IMR-90 (cell line): ENCODE data around the gene FNDC11. TPM values are rescaled to one million over a fixed set of nuclear protein-coding genes. Genes with fewer than 3 reads are reported as not detected.

ENCODE experiments used
- ATAC-seq: fragments of 200-7000 bp; cut with Tn5 transposase; 2 replicates; pipeline ENCODE4 v1.9.1; 2020; ENCODE audit warnings: low read depth, mild to moderate bottlenecking, moderate library complexity
- BruUV-seq: library from RNA; stranded (reverse); fragments of 400-500 nt; replicated peaks from 2 replicates; lab custom pipeline; 2021; lab: Mats Ljungman, UMichigan
- CTCF ChIA-PET: fragments of 300-600 bp; formaldehyde crosslinking; extraction: SDS; loops from one replicate; lab custom pipeline; 2021; ENCODE audit warnings: antibody characterized with exemption; lab: Yijun Ruan, JAX
- POLR2A ChIA-PET: fragments of 300-600 bp; sonication (Branson Sonifier 250); formaldehyde crosslinking; loops from one replicate; lab custom pipeline; 2022; ENCODE audit warnings: antibody characterized with exemption; ENCODE audit not compliant: unreplicated experiment; lab: Charles Lee
- DNase-seq: peaks from one replicate; pipeline ENCODE4 v3.0.0; 2013
- H2AFZ ChIP-seq: replicated peaks from 2 replicates; pipeline ENCODE3; 2013; ENCODE audit warnings: low read length, mild to moderate bottlenecking; ENCODE audit not compliant: poor library complexity
- H2AK5ac ChIP-seq: 2 replicates; pipeline ENCODE4 v1.6.1; 2013; ENCODE audit warnings: low read depth, low read length, inconsistent platforms
- H2AK9ac ChIP-seq: replicated peaks from 2 replicates; pipeline ENCODE3; 2013; ENCODE audit warnings: mild to moderate bottlenecking, low read depth, low read length, moderate library complexity; ENCODE audit not compliant: poor library complexity
- H2BK120ac ChIP-seq: 2 replicates; pipeline ENCODE4 v1.6.1; 2013; ENCODE audit warnings: low read depth, low read length, inconsistent platforms
- H2BK15ac ChIP-seq: 3 replicates; pipeline ENCODE4 v1.6.1; 2013; ENCODE audit warnings: low read depth, low read length, inconsistent platforms
- H2BK20ac ChIP-seq: 2 replicates; pipeline ENCODE4 v1.6.1; 2013; ENCODE audit warnings: low read depth, mild to moderate bottlenecking, inconsistent platforms, low read length, moderate library complexity
- H2BK5ac ChIP-seq: 2 replicates; pipeline ENCODE4 v1.6.1; 2013; ENCODE audit warnings: mild to moderate bottlenecking, low read depth, low read length, inconsistent platforms; ENCODE audit not compliant: poor library complexity, severe bottlenecking
- H3K14ac ChIP-seq: replicated peaks from 2 replicates; pipeline ENCODE4 v1.6.1; 2013; ENCODE audit warnings: low read depth, low read length, inconsistent platforms
- H3K18ac ChIP-seq: 2 replicates; pipeline ENCODE4 v1.6.1; 2013; ENCODE audit warnings: low read depth, low read length, control low read depth
- H3K23ac ChIP-seq: 2 replicates; pipeline ENCODE4 v1.6.1; 2013; ENCODE audit warnings: low read depth, low read length, inconsistent platforms
- H3K27ac ChIP-seq: 2 replicates; pipeline ENCODE4 v1.5.1; 2013; ENCODE audit warnings: mild to moderate bottlenecking, control low read depth, low read length; ENCODE audit not compliant: insufficient read depth
- H3K27me3 ChIP-seq: 2 replicates; pipeline ENCODE4 v1.6.1; 2013; ENCODE audit warnings: low read length; ENCODE audit not compliant: control insufficient read depth, insufficient read depth
- H3K36me3 ChIP-seq: 2 replicates; pipeline ENCODE4 v1.6.1; 2013; ENCODE audit warnings: low read length, mixed read lengths; ENCODE audit not compliant: control insufficient read depth, insufficient read depth
- H3K4ac ChIP-seq: 2 replicates; pipeline ENCODE4 v1.6.1; 2013; ENCODE audit warnings: low read depth, low read length, inconsistent platforms
- H3K4me1 ChIP-seq: 2 replicates; pipeline ENCODE4 v1.6.1; 2013; ENCODE audit warnings: low read length, mixed read lengths; ENCODE audit not compliant: control insufficient read depth, insufficient read depth
- H3K4me2 ChIP-seq: 2 replicates; pipeline ENCODE4 v1.6.1; 2013; ENCODE audit warnings: low read depth, mild to moderate bottlenecking, control low read depth, low read length, moderate library complexity
- H3K4me3 ChIP-seq: 2 replicates; pipeline ENCODE4 v1.5.1; 2013; ENCODE audit warnings: low read depth, mild to moderate bottlenecking, control low read depth, low read length, moderate library complexity; ENCODE audit not compliant: insufficient read depth
- H3K56ac ChIP-seq: 2 replicates; pipeline ENCODE4 v1.6.1; 2013; ENCODE audit warnings: low read length, inconsistent platforms; ENCODE audit not compliant: insufficient read depth; ENCODE audit errors: extremely low read depth
- H3K79me1 ChIP-seq, 2 experiments: 2 replicates each; pipeline ENCODE4 v1.6.1; 2013; ENCODE audit warnings: low read length in 2 of 2, inconsistent platforms in 1 of 2, low read depth in 1 of 2
- H3K9ac ChIP-seq: 2 replicates; pipeline ENCODE4 v1.6.1; 2013; ENCODE audit warnings: low read depth, low read length, control low read depth
- H3K9me1 ChIP-seq: 2 replicates; pipeline ENCODE4 v1.6.1; 2013; ENCODE audit warnings: low read length, inconsistent platforms; ENCODE audit not compliant: insufficient read depth
- H3K9me3 ChIP-seq: 2 replicates; pipeline ENCODE4 v1.6.1; 2013; ENCODE audit warnings: low read length; ENCODE audit not compliant: control insufficient read depth, insufficient read depth
- H4K20me1 ChIP-seq: 2 replicates; pipeline ENCODE4 v1.6.1; 2013; ENCODE audit warnings: low read length, inconsistent platforms; ENCODE audit not compliant: insufficient read depth
- H4K5ac ChIP-seq: 2 replicates; pipeline ENCODE4 v1.6.1; 2013; ENCODE audit warnings: mild to moderate bottlenecking, low read depth, low read length, control low read depth
- H4K8ac ChIP-seq, 2 experiments: 2 replicates each; pipeline ENCODE4 v1.6.1; 2013; ENCODE audit warnings: low read depth in 2 of 2, low read length in 2 of 2, control low read depth in 1 of 2, inconsistent platforms in 1 of 2
- H4K91ac ChIP-seq: 2 replicates; pipeline ENCODE4 v1.6.1; 2013; ENCODE audit warnings: low read depth, low read length, inconsistent platforms; ENCODE audit not compliant: insufficient read depth
- BHLHE40 ChIP-seq: fragments of 150-350 bp; IDR thresholded peaks from 2 replicates; pipeline ENCODE4 v1.6.1; 2016; ENCODE audit warnings: mild to moderate bottlenecking, low read depth, low read length
- CEBPB ChIP-seq: IDR thresholded peaks from 2 replicates; pipeline ENCODE4 v1.6.1; 2012; ENCODE audit warnings: low read depth, low read length, improper control_type of control experiment
- CHD1 ChIP-seq: IDR thresholded peaks from 2 replicates; pipeline ENCODE4 v1.6.1; 2012; ENCODE audit warnings: low read depth, low read length, improper control_type of control experiment
- FOS ChIP-seq: fragments of 150-350 bp; IDR thresholded peaks from 2 replicates; pipeline ENCODE4 v1.6.1; 2016; ENCODE audit warnings: low read depth, low read length
- MAFK ChIP-seq: IDR thresholded peaks from 2 replicates; pipeline ENCODE4 v1.6.1; 2012; ENCODE audit warnings: low read depth, low read length, improper control_type of control experiment
- MAZ ChIP-seq: IDR thresholded peaks from 2 replicates; pipeline ENCODE4 v1.6.1; 2012; ENCODE audit warnings: low read depth, mild to moderate bottlenecking, low read length, improper control_type of control experiment, moderate library complexity, borderline replicate concordance
- MXI1 ChIP-seq: IDR thresholded peaks from 2 replicates; pipeline ENCODE4 v1.6.1; 2012; ENCODE audit warnings: low read depth, mild to moderate bottlenecking, low read length, moderate library complexity, borderline replicate concordance
- NFE2L2 ChIP-seq: fragments of 150-350 bp; IDR thresholded peaks from 2 replicates; pipeline ENCODE4 v1.6.1; 2016; ENCODE audit warnings: low read depth, mild to moderate bottlenecking, low read length
- POLR2A ChIP-seq: IDR thresholded peaks from 2 replicates; pipeline ENCODE4 v1.6.1; 2012; ENCODE audit warnings: mild to moderate bottlenecking, low read depth, low read length
- RAD21 ChIP-seq: IDR thresholded peaks from 2 replicates; pipeline ENCODE4 v1.6.1; 2012; ENCODE audit warnings: low read length, improper control_type of control experiment
- RCOR1 ChIP-seq: IDR thresholded peaks from 2 replicates; pipeline ENCODE4 v1.6.1; 2012; ENCODE audit warnings: mild to moderate bottlenecking, low read length, improper control_type of control experiment; ENCODE audit not compliant: insufficient replicate concordance
- SMC3 ChIP-seq: fragments of 150-350 bp; IDR thresholded peaks from 2 replicates; pipeline ENCODE4 v1.6.1; 2016; ENCODE audit warnings: low read depth, mild to moderate bottlenecking, antibody characterized with exemption, low read length, moderate library complexity
- WGBS, 2 experiments: methylation state at CpG; one replicate each; pipeline versions ENCODE4 v1.1.5 to v1.1.7; 2013; ENCODE audit warnings: missing lambda C conversion rate in 2 of 2; ENCODE audit not compliant: insufficient read length in 1 of 2; ENCODE audit errors: extremely low coverage in 2 of 2; 5-methylcytosine and 5-hydroxymethylcytosine counted together
- dilution Hi-C: fragments of 300-500 bp; cut with HindIII; formaldehyde crosslinking; loops from one replicate; pipeline ENCODE4 v1.14.3; 2018; ENCODE audit warnings: low sequenced_read_pairs; ENCODE audit not compliant: unreplicated experiment
- in situ Hi-C: fragments of 300-500 bp; cut with MboI; formaldehyde crosslinking; loops from 3 replicates; pipeline ENCODE4 v1.14.3; 2019; ENCODE audit warnings: low sequenced_read_pairs, inconsistent platforms, mixed read lengths
- intact Hi-C: fragments of 100-400 bp; cut with micrococcal nuclease; formaldehyde crosslinking; loops from 2 replicates; pipeline ENCODE4 v1.10.0; 2022
- polyA plus RNA-seq, 3 experiments: library from polyadenylated mRNA; depleted of rRNA; stranded (reverse); fragments of >200 nt; gene quantifications; 2 replicates each; pipeline ENCODE4 v1.2.3, GENCODE V29; 2012; ENCODE audit warnings: low replicate concordance in 1 of 3
- total RNA-seq: library from RNA; depleted of rRNA; stranded (reverse); fragments of >200 nt; gene quantifications from 2 replicates; pipeline ENCODE4 v1.2.3, GENCODE V29; 2012
- TF ChIP-seq, protein P1 (sequence below): conservative IDR thresholded peaks from 2 replicates; pipeline ENCODE4 v1.5.1; 2012; ENCODE audit warnings: mild to moderate bottlenecking, low read depth, low read length, improper control_type of control experiment
- TF ChIP-seq, protein P2 (sequence below): fragments of 150-350 bp; IDR thresholded peaks from 2 replicates; pipeline ENCODE4 v1.6.1; 2016; ENCODE audit warnings: low read depth, mild to moderate bottlenecking, low read length, moderate library complexity, borderline replicate concordance

FNDC11 gene
- total and polyA plus RNA-seq, 2 of the 4 experiments (the other 2 are of a cell fraction) = 0.36 to 1.0 TPM

GRCh38 chr20:63545814-63546213 lies 8.1 kb upstream of the FNDC11 start:
- no peak overlapping the region for H2AFZ ChIP-seq
- dilution Hi-C loops (no loop called here), in situ Hi-C loops (no loop called here), intact Hi-C loops (no loop called here)
- no peak overlapping the region for H4K91ac ChIP-seq
- H2BK5ac ChIP-seq = no peak overlapping the region
- no peaks in the 10 kb centered on the region for H4K20me1 ChIP-seq
- no peak overlapping the region for H3K4me3 ChIP-seq
- no peak overlapping the region for H3K4me2 ChIP-seq
- no peak overlapping the region for H2AK5ac ChIP-seq
- no peak overlapping the region for H2AK9ac ChIP-seq
- DNase-seq (no peak), ATAC-seq (no peak)
- H3K9me3 ChIP-seq = no peaks in the 10 kb centered on the region
- ChIA-PET CTCF (no interaction called here), POLR2A (interaction anchor here (0.5 kb wide), 1 partner anchor 313 kb away, joined by 3 read pairs; no protein-coding TSS in a partner anchor)
- no peak overlapping the region for H2BK20ac ChIP-seq
- no peaks in the 10 kb centered on the region for H3K79me1 ChIP-seq
- no peak overlapping the region for H4K5ac ChIP-seq
- no peak overlapping the region for H3K23ac ChIP-seq
- H2BK120ac ChIP-seq = no peak overlapping the region
- H3K27me3 ChIP-seq = peaks cover 40% of the 10 kb centered on the region
- no peak overlapping the region for H3K27ac ChIP-seq
- H3K4me1 ChIP-seq = no peaks in the 10 kb centered on the region
- no peaks in the 10 kb centered on the region for H3K36me3 ChIP-seq
- no peak overlapping the region for H2BK15ac ChIP-seq
- no TSS peak for BruUV-seq
- H3K56ac ChIP-seq = no peak overlapping the region
- H4K8ac ChIP-seq = no peak overlapping the region
- no peak overlapping the region for H3K4ac ChIP-seq
- WGBS, 2 experiments = no CpG with 5 or more reads among the region's 6 CpGs
- TF ChIP-seq CHD1 = no peak
- TF ChIP-seq MXI1 = no peak
- TF ChIP-seq RCOR1 = no peak
- TF ChIP-seq POLR2A = no peak
- TF ChIP-seq, protein P1, sequence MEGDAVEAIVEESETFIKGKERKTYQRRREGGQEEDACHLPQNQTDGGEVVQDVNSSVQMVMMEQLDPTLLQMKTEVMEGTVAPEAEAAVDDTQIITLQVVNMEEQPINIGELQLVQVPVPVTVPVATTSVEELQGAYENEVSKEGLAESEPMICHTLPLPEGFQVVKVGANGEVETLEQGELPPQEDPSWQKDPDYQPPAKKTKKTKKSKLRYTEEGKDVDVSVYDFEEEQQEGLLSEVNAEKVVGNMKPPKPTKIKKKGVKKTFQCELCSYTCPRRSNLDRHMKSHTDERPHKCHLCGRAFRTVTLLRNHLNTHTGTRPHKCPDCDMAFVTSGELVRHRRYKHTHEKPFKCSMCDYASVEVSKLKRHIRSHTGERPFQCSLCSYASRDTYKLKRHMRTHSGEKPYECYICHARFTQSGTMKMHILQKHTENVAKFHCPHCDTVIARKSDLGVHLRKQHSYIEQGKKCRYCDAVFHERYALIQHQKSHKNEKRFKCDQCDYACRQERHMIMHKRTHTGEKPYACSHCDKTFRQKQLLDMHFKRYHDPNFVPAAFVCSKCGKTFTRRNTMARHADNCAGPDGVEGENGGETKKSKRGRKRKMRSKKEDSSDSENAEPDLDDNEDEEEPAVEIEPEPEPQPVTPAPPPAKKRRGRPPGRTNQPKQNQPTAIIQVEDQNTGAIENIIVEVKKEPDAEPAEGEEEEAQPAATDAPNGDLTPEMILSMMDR = no peak
- TF ChIP-seq, protein P2, sequence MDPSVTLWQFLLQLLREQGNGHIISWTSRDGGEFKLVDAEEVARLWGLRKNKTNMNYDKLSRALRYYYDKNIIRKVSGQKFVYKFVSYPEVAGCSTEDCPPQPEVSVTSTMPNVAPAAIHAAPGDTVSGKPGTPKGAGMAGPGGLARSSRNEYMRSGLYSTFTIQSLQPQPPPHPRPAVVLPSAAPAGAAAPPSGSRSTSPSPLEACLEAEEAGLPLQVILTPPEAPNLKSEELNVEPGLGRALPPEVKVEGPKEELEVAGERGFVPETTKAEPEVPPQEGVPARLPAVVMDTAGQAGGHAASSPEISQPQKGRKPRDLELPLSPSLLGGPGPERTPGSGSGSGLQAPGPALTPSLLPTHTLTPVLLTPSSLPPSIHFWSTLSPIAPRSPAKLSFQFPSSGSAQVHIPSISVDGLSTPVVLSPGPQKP = no peak
- no peak for TF ChIP-seq MAZ
- no peak for TF ChIP-seq NFE2L2
- TF ChIP-seq MAFK = no peak
- TF ChIP-seq CEBPB = no peak
- TF ChIP-seq SMC3 = no peak
- TF ChIP-seq FOS = no peak
- TF ChIP-seq RAD21 = no peak
- no peak for TF ChIP-seq BHLHE40
- H3K9ac ChIP-seq = no peak overlapping the region
- H3K9me1 ChIP-seq = no peaks in the 10 kb centered on the region
- H3K18ac ChIP-seq = no peak overlapping the region
- no peak overlapping the region for H3K14ac ChIP-seq
